WI38 (cell line): ENCODE results near the gene MRPS11.

Experiments
- H3K4me3 ChIP-seq: 2 replicates; pipeline ENCODE4 v1.5.1; 2011; ENCODE audit warnings: low read depth, mild to moderate bottlenecking, control low read depth, low read length
- CTCF ChIP-seq: IDR thresholded peaks from 2 replicates; pipeline ENCODE4 v1.5.1; 2012; ENCODE audit warnings: low read depth, mild to moderate bottlenecking, control low read depth, low read length

Gene MRPS11

GRCh38 chr15:88447206-88447605, 20.3 kb upstream of the MRPS11 start:
- no peak for TF ChIP-seq CTCF
- no peak overlapping the region for H3K4me3 ChIP-seq

GRCh38 chr15:88447741-88448140, 19.8 kb upstream of the MRPS11 start:
- no peak overlapping the region for H3K4me3 ChIP-seq
- no peak for TF ChIP-seq CTCF

- TF ChIP-seq CTCF, result no peak
- no peak overlapping the region for H3K4me3 ChIP-seq
Observed at GRCh38 chr15:88448991-88449461, 18.5 kb upstream of the MRPS11 start.

- no peak overlapping the region for H3K4me3 ChIP-seq
- TF ChIP-seq CTCF, result no peak
Observed at GRCh38 chr15:88449581-88449980, 17.9 kb upstream of the MRPS11 start.

- peak; percentile 85 for TF ChIP-seq CTCF
- no peak overlapping the region for H3K4me3 ChIP-seq
Observed at GRCh38 chr15:88450125-88450798, 17.2 kb upstream of the MRPS11 start.

GRCh38 chr15:88453651-88454050, 13.9 kb upstream of the MRPS11 start:
- H3K4me3 ChIP-seq, result no peak overlapping the region
- TF ChIP-seq CTCF, result no peak

- H3K4me3 ChIP-seq, result no peak overlapping the region
- no peak for TF ChIP-seq CTCF
Observed at GRCh38 chr15:88454236-88454635, 13.3 kb upstream of the MRPS11 start.
